Karpas-422 (cell line): Measurements from ENCODE around the gene DCD. TPM values are rescaled to one million over a fixed set of nuclear protein-coding genes. Genes with fewer than 3 reads are reported as not detected.
A peak's percentile ranks its signal among the peaks of the same experiment; 100 is the strongest.

Experiments used
- DNase-seq: peaks from one replicate; pipeline ENCODE4 v3.0.0-alpha.2; 2015
- H2AFZ ChIP-seq: fragments of 200-600 bp; sonication (generic); 2 replicates; pipeline ENCODE4 v1.6.1; 2014; ENCODE audit warnings: antibody characterized with exemption, low read length, mixed read lengths
- H3K27ac ChIP-seq: fragments of 200-600 bp; sonication (generic); 2 replicates; pipeline ENCODE4 v1.5.1; 2014; ENCODE audit warnings: mild to moderate bottlenecking, low read length, moderate library complexity
- H3K27me3 ChIP-seq: fragments of 200-600 bp; sonication (generic); 2 replicates; pipeline ENCODE4 v1.6.1; 2014; ENCODE audit warnings: low read length, mixed read lengths
- H3K36me3 ChIP-seq: fragments of 200-600 bp; sonication (generic); 2 replicates; pipeline ENCODE4 v1.6.1; 2014; ENCODE audit warnings: low read length, mixed read lengths; ENCODE audit not compliant: insufficient read depth
- H3K4me1 ChIP-seq: fragments of 200-600 bp; sonication (generic); 2 replicates; pipeline ENCODE4 v1.6.1; 2014; ENCODE audit warnings: mild to moderate bottlenecking, low read length, mixed read lengths
- H3K4me2 ChIP-seq: fragments of 200-600 bp; sonication (generic); 2 replicates; pipeline ENCODE4 v1.6.1; 2014; ENCODE audit warnings: low read length, low read depth, mild to moderate bottlenecking; ENCODE audit not compliant: poor library complexity, severe bottlenecking
- H3K4me3 ChIP-seq: fragments of 200-600 bp; sonication (generic); 2 replicates; pipeline ENCODE4 v1.5.1; 2014; ENCODE audit warnings: mild to moderate bottlenecking, antibody characterized with exemption, low read length, mixed read lengths
- H3K79me2 ChIP-seq: fragments of 200-600 bp; sonication (generic); 2 replicates; pipeline ENCODE4 v1.6.1; 2014; ENCODE audit warnings: mild to moderate bottlenecking, low read length, mixed read lengths
- H3K9ac ChIP-seq: fragments of 200-600 bp; sonication (generic); 2 replicates; pipeline ENCODE4 v1.6.0; 2014; ENCODE audit warnings: low read length
- H3K9me2 ChIP-seq: fragments of 200-600 bp; sonication (generic), shearing (Covaris generic); replicated peaks from 2 replicates; pipeline ENCODE4 v1.6.0; 2014; ENCODE audit warnings: mild to moderate bottlenecking, low read length, moderate library complexity; ENCODE audit not compliant: insufficient read depth
- H3K9me3 ChIP-seq: fragments of 300-700, 200-600 bp; sonication (generic); 2 replicates; pipeline ENCODE4 v1.6.1; 2014; ENCODE audit warnings: low read length, mixed read lengths
- H4K20me1 ChIP-seq: fragments of 200-600 bp; sonication (generic); 2 replicates; pipeline ENCODE4 v1.6.1; 2014; ENCODE audit warnings: mild to moderate bottlenecking, antibody characterized with exemption, low read length, low read depth; ENCODE audit not compliant: insufficient read depth
- total RNA-seq: library from RNA; depleted of rRNA; stranded (reverse); fragments of >200 nt; shearing (Covaris generic); gene quantifications from 2 replicates; pipeline ENCODE4 v1.2.3, GENCODE V29; 2014; ENCODE audit warnings: low replicate concordance

DCD gene
- total RNA-seq, 1 experiment from 2014 or later = not detected

- no peak overlapping the region for H3K27ac ChIP-seq
- H3K9me3 ChIP-seq = no peaks in the 10 kb centered on the region
- no peaks in the 10 kb centered on the region for H3K36me3 ChIP-seq
- H3K4me2 ChIP-seq = no peak overlapping the region
- H3K9ac ChIP-seq = no peak overlapping the region
- H3K27me3 ChIP-seq = no peaks in the 10 kb centered on the region
- no peaks in the 10 kb centered on the region for H3K4me1 ChIP-seq
- peak; percentile 25 for DNase-seq
- H2AFZ ChIP-seq = no peak overlapping the region
- H3K79me2 ChIP-seq = no peaks in the 10 kb centered on the region
- no peak overlapping the region for H3K4me3 ChIP-seq
- no peaks in the 10 kb centered on the region for H3K9me2 ChIP-seq
- no peaks in the 10 kb centered on the region for H4K20me1 ChIP-seq
Observed at GRCh38 chr12:54660320-54660962, 12.3 kb upstream of the DCD start.

- Histone ChIP-seq H3K79me2 (no peaks in the 10 kb centered on the region), H3K9ac (no peak overlapping the region), H3K4me2 (no peak overlapping the region), H3K36me3 (no peaks in the 10 kb centered on the region), H2AFZ (no peak overlapping the region), H3K9me3 (no peaks in the 10 kb centered on the region), H3K4me3 (no peak overlapping the region), H4K20me1 (no peaks in the 10 kb centered on the region), H3K27me3 (no peaks in the 10 kb centered on the region), H3K27ac (no peak overlapping the region), H3K9me2 (no peaks in the 10 kb centered on the region), H3K4me1 (no peaks in the 10 kb centered on the region)
- peak; percentile 88 for DNase-seq
Observed at GRCh38 chr12:54658306-54659264, 10.4 kb upstream of the DCD start.

- Histone ChIP-seq H3K4me2 (no peak overlapping the region), H3K36me3 (no peaks in the 10 kb centered on the region), H2AFZ (no peak overlapping the region), H3K79me2 (no peaks in the 10 kb centered on the region), H3K9me2 (no peaks in the 10 kb centered on the region), H3K27me3 (no peaks in the 10 kb centered on the region), H3K4me3 (no peak overlapping the region), H3K27ac (no peak overlapping the region), H3K4me1 (no peaks in the 10 kb centered on the region), H4K20me1 (no peaks in the 10 kb centered on the region), H3K9ac (no peak overlapping the region), H3K9me3 (no peaks in the 10 kb centered on the region)
- DNase-seq = no peak
Observed at GRCh38 chr12:54657105-54657607, 9.0 kb upstream of the DCD start.

- H3K79me2 ChIP-seq = no peaks in the 10 kb centered on the region
- no peak overlapping the region for H2AFZ ChIP-seq
- no peaks in the 10 kb centered on the region for H3K36me3 ChIP-seq
- H3K9ac ChIP-seq = no peak overlapping the region
- no peaks in the 10 kb centered on the region for H3K4me1 ChIP-seq
- H3K4me3 ChIP-seq = no peak overlapping the region
- no peaks in the 10 kb centered on the region for H4K20me1 ChIP-seq
- H3K9me2 ChIP-seq = no peaks in the 10 kb centered on the region
- H3K4me2 ChIP-seq = no peak overlapping the region
- H3K27me3 ChIP-seq = no peaks in the 10 kb centered on the region
- no peak overlapping the region for H3K27ac ChIP-seq
- DNase-seq = no peak
- no peaks in the 10 kb centered on the region for H3K9me3 ChIP-seq
Observed at GRCh38 chr12:54654926-54655325, 6.8 kb upstream of the DCD start.

- no peak overlapping the region for H2AFZ ChIP-seq
- no peak overlapping the region for H3K27ac ChIP-seq
- H3K27me3 ChIP-seq = no peaks in the 10 kb centered on the region
- H4K20me1 ChIP-seq = no peaks in the 10 kb centered on the region
- no peaks in the 10 kb centered on the region for H3K79me2 ChIP-seq
- no peak overlapping the region for H3K4me2 ChIP-seq
- no peak for DNase-seq
- no peaks in the 10 kb centered on the region for H3K9me3 ChIP-seq
- no peak overlapping the region for H3K4me3 ChIP-seq
- no peaks in the 10 kb centered on the region for H3K36me3 ChIP-seq
- H3K4me1 ChIP-seq = no peaks in the 10 kb centered on the region
- H3K9ac ChIP-seq = no peak overlapping the region
- H3K9me2 ChIP-seq = no peaks in the 10 kb centered on the region
Observed at GRCh38 chr12:54653025-54653424, 4.9 kb upstream of the DCD start.

DNA sequence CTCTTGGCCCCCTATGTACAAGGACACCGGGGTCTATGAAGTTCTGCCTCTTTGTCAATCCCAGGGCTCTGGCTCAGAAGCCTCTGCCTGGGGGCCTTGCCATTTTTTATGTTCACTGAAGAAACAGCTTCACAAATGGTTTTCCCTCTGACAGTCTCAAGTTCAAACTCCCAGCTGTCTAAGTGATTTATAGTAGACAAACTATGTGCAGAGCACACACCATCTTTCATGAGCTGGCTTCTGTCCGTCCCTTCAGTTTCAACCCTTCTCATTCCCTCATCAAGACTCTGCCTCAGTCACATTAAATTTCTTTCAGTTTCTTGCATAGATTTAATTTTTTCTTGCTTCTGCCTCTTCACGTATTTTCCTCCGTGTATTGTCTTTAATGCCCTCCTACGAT, 2.7 kb upstream of the DCD start:
- no peaks in the 10 kb centered on the region for H3K9me3 ChIP-seq
- H3K4me2 ChIP-seq = no peak overlapping the region
- H2AFZ ChIP-seq = no peak overlapping the region
- no peak for DNase-seq
- no peak overlapping the region for H3K27ac ChIP-seq
- H3K9ac ChIP-seq = no peak overlapping the region
- no peaks in the 10 kb centered on the region for H4K20me1 ChIP-seq
- H3K79me2 ChIP-seq = no peaks in the 10 kb centered on the region
- H3K4me3 ChIP-seq = no peak overlapping the region
- H3K9me2 ChIP-seq = no peaks in the 10 kb centered on the region
- no peaks in the 10 kb centered on the region for H3K36me3 ChIP-seq
- no peaks in the 10 kb centered on the region for H3K27me3 ChIP-seq
- no peaks in the 10 kb centered on the region for H3K4me1 ChIP-seq

DNA sequence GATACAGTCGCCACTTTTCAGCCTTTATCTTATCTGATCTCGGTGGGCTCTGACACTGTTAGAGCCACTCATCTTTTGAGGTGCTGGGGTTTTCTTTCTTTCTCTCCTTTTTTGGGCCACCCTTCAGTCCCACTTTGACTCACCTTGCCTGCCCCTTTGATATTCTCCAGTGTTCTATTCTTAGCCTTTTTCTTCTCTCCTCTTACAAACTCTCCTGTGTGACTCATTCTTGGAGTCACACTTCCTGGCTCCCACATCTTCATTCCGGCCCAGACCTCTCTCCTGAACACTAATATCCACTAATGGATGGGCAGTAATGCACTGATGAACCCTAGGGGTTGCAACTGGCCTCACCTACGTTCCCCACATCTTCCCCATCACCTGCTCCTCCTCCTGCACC, 2.2 kb upstream of the DCD start:
- H3K36me3 ChIP-seq = no peaks in the 10 kb centered on the region
- H3K79me2 ChIP-seq = no peaks in the 10 kb centered on the region
- no peaks in the 10 kb centered on the region for H4K20me1 ChIP-seq
- no peak overlapping the region for H3K4me2 ChIP-seq
- no peaks in the 10 kb centered on the region for H3K9me2 ChIP-seq
- H3K27me3 ChIP-seq = no peaks in the 10 kb centered on the region
- H2AFZ ChIP-seq = no peak overlapping the region
- no peak overlapping the region for H3K9ac ChIP-seq
- H3K4me3 ChIP-seq = no peak overlapping the region
- DNase-seq = no peak
- H3K4me1 ChIP-seq = no peaks in the 10 kb centered on the region
- no peak overlapping the region for H3K27ac ChIP-seq
- H3K9me3 ChIP-seq = no peaks in the 10 kb centered on the region

- no peak overlapping the region for H3K4me2 ChIP-seq
- no peaks in the 10 kb centered on the region for H3K4me1 ChIP-seq
- H3K27ac ChIP-seq = no peak overlapping the region
- no peak overlapping the region for H2AFZ ChIP-seq
- H3K9me3 ChIP-seq = no peaks in the 10 kb centered on the region
- H3K79me2 ChIP-seq = no peaks in the 10 kb centered on the region
- H3K9ac ChIP-seq = no peak overlapping the region
- no peaks in the 10 kb centered on the region for H3K36me3 ChIP-seq
- no peaks in the 10 kb centered on the region for H4K20me1 ChIP-seq
- no peak overlapping the region for H3K4me3 ChIP-seq
- H3K27me3 ChIP-seq = no peaks in the 10 kb centered on the region
- H3K9me2 ChIP-seq = no peaks in the 10 kb centered on the region
- DNase-seq = peak; percentile 6
Observed at GRCh38 chr12:54649825-54650224, 1.7 kb upstream of the DCD start.
